ENCODE results near the gene GPC3.

The GPC3 gene

DNA sequence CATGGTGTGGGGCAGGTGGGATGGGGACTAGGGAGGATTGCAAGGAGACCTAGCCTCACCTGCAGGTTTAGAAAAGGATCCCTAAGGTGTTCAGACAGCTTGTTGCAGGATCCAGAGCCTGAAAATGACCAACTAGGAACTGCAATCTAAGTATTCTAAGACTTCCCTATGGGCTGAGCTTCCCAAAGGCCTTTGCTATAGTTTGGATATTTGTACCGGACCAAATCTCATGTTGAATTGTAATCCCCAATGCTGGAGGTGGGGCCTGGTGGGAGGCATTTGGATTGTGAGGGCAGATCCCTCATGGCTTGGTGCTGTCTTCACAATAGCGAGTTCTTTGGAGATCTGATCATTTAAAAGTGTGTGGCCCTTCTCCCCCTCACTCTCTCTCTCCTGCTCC, 52.1 kb downstream of the GPC3 start:
- DNase-seq = no peak
- intact Hi-C loops (cut with DNase I) = no loop called here

- DNase-seq = no peak
- intact Hi-C loops (cut with DNase I) = no loop called here
Observed at GRCh38 chrX:133929836-133930464, 55.4 kb downstream of the GPC3 start.

GRCh38 chrX:133928365-133928764, 57.0 kb downstream of the GPC3 start:
- no peak for DNase-seq
- intact Hi-C loops (cut with DNase I) = no loop called here

DNA sequence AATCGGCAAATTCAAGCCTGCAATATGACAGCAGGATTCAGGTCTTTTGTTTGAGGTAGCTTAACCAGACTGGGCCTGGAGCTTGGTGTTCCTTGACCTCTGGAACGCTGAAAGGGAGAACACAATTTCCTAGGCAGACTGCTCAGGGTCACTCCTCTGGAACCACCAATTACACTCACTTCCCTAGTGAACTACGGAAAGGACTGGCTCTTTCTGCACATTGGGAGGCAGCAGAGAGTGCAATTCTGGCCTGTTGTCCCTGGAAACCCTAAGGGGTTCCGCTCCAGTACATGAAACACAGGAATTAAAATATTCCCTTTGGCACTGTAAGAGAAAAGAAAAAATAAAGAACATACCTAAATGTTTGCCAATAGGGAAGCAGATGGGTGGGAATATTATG, 58.6 kb downstream of the GPC3 start:
- no peak for DNase-seq

DNA sequence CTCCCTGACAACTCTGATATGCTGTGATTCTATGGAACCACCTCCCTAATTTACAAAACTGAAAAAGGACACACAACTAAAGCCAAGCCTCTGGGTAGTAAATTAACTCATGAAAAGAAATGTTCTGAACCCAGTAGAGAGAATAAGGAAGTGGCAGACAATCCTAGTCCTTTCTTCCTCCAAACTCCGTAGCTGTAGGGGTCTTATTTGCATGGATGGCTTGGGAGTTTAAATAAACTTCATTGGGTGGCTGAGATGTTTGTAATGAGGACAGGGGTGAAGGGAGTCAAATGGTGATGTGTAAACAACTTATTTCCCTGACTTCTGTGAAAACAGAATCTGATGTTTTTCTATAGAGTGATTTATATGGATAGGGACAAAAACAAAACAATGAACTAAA, 59.3 kb downstream of the GPC3 start:
- intact Hi-C loops (cut with DNase I) = no loop called here
- DNase-seq = no peak

More for the DNA sequence above, 58.6 kb downstream of the GPC3 start:
- intact Hi-C loops (cut with DNase I) = no loop called here

- DNase-seq = no peak
- intact Hi-C loops (cut with DNase I) = no loop called here
Observed at GRCh38 chrX:133924548-133924947, 60.8 kb downstream of the GPC3 start.

- intact Hi-C loops (cut with DNase I) = no loop called here
- DNase-seq = no peak
Observed at GRCh38 chrX:133923548-133923947, 61.8 kb downstream of the GPC3 start.

DNA sequence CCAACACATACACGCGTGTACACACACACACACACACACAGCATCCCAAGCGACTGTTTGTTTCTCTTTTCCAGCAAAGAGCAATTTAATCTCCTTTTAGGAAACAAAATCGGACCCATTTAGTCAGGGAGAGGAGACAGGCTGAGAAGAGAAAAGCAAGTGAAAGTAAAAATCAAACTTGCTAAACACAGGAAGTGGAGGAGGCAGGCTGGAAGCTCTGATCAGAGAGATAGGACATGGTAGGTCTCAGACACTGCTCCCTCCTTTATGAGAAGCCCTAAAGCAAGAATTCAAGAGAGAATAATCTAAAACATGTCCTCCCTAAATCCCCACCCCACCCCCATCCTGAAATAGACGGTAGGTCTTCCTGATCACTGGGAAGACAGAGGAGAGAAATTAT, 62.3 kb downstream of the GPC3 start:
- intact Hi-C loops (cut with DNase I) = no loop called here
- DNase-seq = no peak

- intact Hi-C loops (cut with DNase I) = no loop called here
- no peak for DNase-seq
Observed at GRCh38 chrX:133922390-133922771, 63.0 kb downstream of the GPC3 start.

DNA sequence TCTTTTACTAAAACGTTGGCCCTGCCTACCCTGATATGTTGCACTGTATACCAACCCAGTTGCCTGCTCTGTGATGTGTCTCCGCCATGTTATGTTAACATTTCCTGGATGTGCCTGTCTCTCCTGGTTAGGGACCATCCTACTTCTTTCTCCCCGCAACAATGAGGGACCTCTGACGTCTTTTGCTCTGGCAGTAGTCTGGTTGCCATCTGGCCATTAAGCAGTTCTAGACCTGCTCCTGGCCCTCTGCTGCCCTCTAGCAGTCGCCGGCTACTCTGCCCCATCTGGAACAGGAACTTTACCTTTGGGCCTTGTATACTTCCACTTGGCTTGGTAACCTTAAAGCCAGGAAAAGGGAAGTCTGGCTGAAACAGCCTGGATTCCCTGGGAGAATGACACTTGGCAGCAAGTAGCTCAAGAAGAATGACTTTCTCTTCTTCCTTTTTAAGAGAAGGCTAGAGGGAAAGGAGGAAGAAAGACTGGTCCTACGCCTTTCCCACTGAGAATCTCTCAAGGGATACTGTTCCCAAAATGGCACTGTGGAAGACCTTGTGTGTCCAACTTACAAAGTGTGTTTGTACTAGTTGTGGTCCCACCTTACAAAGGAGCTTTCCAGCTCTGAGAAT, 63.5 kb downstream of the GPC3 start:
- DNase-seq = peak in 4 of 10 donors; percentile 2 to 29 (median 16)
- intact Hi-C loops (cut with DNase I) = no loop called here

DNA sequence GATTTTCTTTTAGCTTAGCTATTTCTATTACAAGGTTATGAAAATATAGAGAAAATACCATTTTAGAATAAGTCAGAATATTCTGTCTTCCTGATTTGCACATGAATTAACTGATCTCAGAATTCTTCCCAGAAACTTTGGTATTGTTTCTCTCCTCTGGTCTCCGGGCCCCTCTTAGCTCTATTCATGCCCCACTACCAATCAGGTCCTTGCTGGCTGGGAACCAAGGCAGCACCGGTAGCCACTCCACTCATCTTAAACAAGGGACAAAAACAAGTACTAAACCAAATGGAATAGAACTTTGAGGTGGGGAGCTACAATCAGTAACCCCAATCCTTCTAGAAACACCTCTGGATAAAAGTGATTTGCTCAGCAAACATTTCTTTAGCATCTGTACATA, 64.3 kb downstream of the GPC3 start:
- no peak for DNase-seq
- intact Hi-C loops (cut with DNase I) = no loop called here

DNA sequence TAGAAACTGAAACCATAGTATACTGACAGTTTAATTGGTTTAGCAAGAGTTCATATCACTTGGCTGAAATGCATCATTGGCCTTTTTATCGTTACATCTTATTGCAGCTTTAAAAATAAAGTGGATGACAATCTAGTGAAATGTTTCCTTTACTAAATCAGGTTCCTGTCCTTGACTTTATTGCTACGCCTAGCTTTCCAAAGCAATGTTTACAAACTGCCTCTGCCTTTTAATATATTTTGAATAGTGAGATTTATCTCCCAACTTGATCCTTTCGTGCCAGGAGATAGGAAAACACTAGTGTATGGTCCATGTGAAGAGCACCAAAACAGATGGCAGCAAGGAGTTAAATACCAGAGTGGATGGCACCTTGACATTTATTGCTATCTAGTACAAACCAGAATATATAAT, 67.0 kb downstream of the GPC3 start:
- intact Hi-C loops (cut with DNase I) = no loop called here
- DNase-seq = no peak

- intact Hi-C loops (cut with DNase I) = no loop called here
- no peak for DNase-seq
Observed at GRCh38 chrX:133916984-133917722, 68.2 kb downstream of the GPC3 start.

DNA sequence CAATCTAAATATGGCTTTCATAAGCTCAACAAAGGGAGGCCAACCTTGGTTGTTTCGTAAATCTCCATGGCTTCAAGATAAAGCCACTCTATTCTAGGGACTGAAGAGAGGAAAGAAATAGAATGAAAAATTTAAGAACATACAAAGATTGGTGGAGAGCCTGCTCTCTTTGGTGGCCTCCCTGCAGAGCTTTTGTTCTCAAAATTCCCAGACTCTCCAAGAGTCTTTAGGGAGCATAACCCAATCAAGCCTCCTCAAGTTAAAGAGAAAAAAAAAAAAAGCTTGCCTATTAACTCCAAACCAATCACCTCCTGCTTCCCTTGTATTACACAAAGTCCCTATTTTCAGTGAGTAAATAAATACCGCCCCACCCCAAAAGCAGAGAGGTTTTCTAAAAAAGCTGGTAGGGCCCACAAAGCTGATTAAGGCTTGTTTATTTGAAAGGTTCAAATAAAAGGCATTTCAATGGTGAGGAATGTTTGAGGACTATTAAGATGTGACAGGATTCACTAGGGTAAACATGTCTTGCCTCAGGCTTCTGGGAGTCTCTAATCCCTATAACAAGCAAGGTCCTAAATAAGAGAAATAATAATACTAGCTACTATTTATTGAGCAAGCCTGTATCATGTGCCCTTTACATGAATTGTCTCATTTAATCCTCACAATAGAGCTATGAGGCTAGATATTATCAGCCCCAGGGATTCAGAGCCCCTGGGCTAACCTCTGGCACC, 71.6 kb downstream of the GPC3 start:
- DNase-seq = no peak
- intact Hi-C loops (cut with DNase I) = no loop called here

DNA sequence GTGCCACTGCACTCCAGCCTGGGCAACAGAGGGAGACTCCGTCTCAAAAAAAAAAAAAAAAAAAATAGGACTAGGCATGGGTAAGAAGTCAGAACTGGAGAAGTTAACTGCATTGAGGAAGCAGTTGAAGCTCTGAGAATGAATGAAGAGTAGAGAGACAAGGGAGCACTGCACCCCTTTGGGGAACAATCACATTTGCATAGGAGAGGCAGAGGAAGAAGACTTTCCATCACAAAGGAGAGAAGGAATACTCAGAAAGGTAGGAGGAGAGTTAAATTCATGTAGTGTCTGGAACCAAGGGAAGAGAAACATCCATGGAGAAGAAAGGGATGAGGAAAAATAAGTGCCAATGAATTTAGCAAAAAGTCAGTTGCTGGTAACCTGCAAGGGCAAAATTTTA, 72.4 kb downstream of the GPC3 start:
- intact Hi-C loops (cut with DNase I) = no loop called here
- no peak for DNase-seq

GRCh38 chrX:133911825-133912495, 73.4 kb downstream of the GPC3 start:
- intact Hi-C loops (cut with DNase I) = no loop called here
- no peak for DNase-seq

DNA sequence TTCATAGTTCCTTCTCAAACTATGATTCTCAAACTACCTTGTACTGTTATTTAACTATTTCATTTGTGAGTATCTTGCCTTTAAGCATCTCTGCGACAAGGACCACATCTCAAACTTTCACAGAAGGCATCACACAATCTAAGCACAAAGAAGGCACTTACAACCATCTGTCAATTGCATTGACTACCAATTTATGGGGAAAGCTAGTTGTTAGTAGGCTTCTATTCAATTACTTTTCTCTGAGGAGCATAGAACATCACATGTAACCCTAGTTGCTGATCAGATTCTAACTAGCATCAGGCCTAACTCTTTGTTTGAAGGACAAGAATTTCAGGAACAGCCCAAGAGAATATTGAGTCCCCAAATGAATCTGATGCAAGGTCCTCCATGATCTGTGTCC, 74.9 kb downstream of the GPC3 start:
- DNase-seq = no peak
- intact Hi-C loops (cut with DNase I) = no loop called here

GRCh38 chrX:133909888-133910287, 75.5 kb downstream of the GPC3 start:
- DNase-seq = no peak
- intact Hi-C loops (cut with DNase I) = no loop called here

- DNase-seq = no peak
- intact Hi-C loops (cut with DNase I) = no loop called here
Observed at GRCh38 chrX:133908223-133908955, 77.0 kb downstream of the GPC3 start.

DNA sequence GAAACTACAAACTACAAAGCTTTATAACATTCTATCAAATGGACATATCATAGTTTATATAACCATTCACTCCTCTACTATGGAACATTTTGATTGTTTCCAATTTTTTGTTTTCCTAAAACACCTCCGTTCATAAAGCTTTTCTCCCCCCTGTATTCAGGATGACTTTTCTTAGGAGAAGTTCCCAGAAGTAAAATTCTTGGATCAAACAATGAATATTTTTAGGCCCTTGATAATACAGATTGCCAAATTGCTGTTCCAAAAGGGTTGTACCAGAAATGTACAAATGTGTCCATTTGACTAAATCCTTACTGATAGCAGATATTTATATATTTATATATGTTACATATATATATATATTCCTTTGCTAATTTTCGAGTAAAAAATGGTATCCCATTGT, 77.8 kb downstream of the GPC3 start:
- intact Hi-C loops (cut with DNase I) = no loop called here

More for the DNA sequence above, 77.8 kb downstream of the GPC3 start:
- no peak for DNase-seq

All from posterior cingulate gyrus (tissue), 11 donors.